A549 (cell line): Measurements from ENCODE around the gene WDSUB1. TPM values are rescaled to one million over a fixed set of nuclear protein-coding genes. Genes with fewer than 3 reads are reported as not detected.

ENCODE experiments used
- ATAC-seq, 2 experiments: fragments of 200-7000 bp in 1 of 2; fragments of >200 bp in 1 of 2; cut with Nextera tagmentation in 1 of 2; cut with Tn5 transposase in 1 of 2; 3 replicates each; pipeline versions ENCODE4 v1.8.0 to v1.9.1; 2018 to 2020; ENCODE audit warnings: mild to moderate bottlenecking in 1 of 2, moderate library complexity in 1 of 2
- CTCF ChIA-PET: fragments of 300-600 bp; sonication (Branson Sonifier 250); formaldehyde crosslinking; extraction: SDS; loops from one replicate; lab custom pipeline; 2021; ENCODE audit warnings: antibody characterized with exemption, inconsistent platforms; lab: Yijun Ruan, JAX
- POLR2A ChIA-PET: fragments of 350-600 bp; formaldehyde crosslinking; extraction: SDS; loops from one replicate; lab custom pipeline; 2021; ENCODE audit warnings: antibody characterized with exemption, inconsistent platforms; lab: Yijun Ruan, JAX
- DNase-seq, 2 experiments: peaks; one replicate each; pipeline versions ENCODE4 v3.0.0 to v3.0.0-alpha.2; 2011 to 2016; ENCODE audit warnings: low read depth in 1 of 2, low spot score in 1 of 2
- FAIRE-seq: peaks from 2 replicates; lab custom pipeline; 2011; peaks lifted over from hg19 to GRCh38; lab: Jason Lieb, UNC
- H3K27ac ChIP-seq, 2 experiments: fragments of >200 bp; sonication (Bioruptor Twin); formaldehyde crosslinking; 3 replicates each; pipeline ENCODE4 v1.5.1; 2016 to 2017
- H3K4me1 ChIP-seq: fragments of >200 bp; sonication (Bioruptor Twin); formaldehyde crosslinking; 3 replicates; pipeline ENCODE4 v1.6.1; 2016
- H3K4me2 ChIP-seq: fragments of >200 bp; sonication (Bioruptor Twin); formaldehyde crosslinking; 3 replicates; pipeline ENCODE4 v1.6.1; 2016
- H3K4me3 ChIP-seq: fragments of >200 bp; sonication (Bioruptor Twin); formaldehyde crosslinking; 3 replicates; pipeline ENCODE4 v1.5.1; 2016
- H3K9me3 ChIP-seq: fragments of >200 bp; sonication (Bioruptor Twin); formaldehyde crosslinking; 3 replicates; pipeline ENCODE4 v1.6.1; 2016
- EHF ChIP-seq: fragments of 250-450 bp; sonication (Bioruptor Pico); IDR thresholded peaks from 2 replicates; pipeline ENCODE4 v1.5.0; 2020; ENCODE audit warnings: mild to moderate bottlenecking
- EHMT2 ChIP-seq: fragments of 200-600 bp; sonication (generic); IDR thresholded peaks from 2 replicates; pipeline ENCODE4 v1.6.1; 2016; ENCODE audit warnings: antibody characterized with exemption, low read depth, mild to moderate bottlenecking, moderate library complexity
- ESRRA ChIP-seq: fragments of 150-350 bp; IDR thresholded peaks from 2 replicates; pipeline ENCODE4 v1.6.1; 2014; ENCODE audit warnings: mild to moderate bottlenecking, low read length, borderline replicate concordance
- FOSB ChIP-seq: fragments of 250-450 bp; sonication (Bioruptor Pico); IDR thresholded peaks from 2 replicates; pipeline ENCODE4 v1.5.0; 2020; ENCODE audit warnings: mild to moderate bottlenecking, moderate library complexity
- GATA3 ChIP-seq: IDR thresholded peaks from 2 replicates; pipeline ENCODE4 v1.6.1; 2012; ENCODE audit warnings: borderline replicate concordance
- HES2 ChIP-seq: fragments of >200 bp; sonication (Bioruptor Twin); formaldehyde crosslinking; IDR thresholded peaks from 2 replicates; pipeline ENCODE4 v1.6.1; 2016
- HEYL ChIP-seq: fragments of 250-450 bp; sonication (Bioruptor Pico); IDR thresholded peaks from 2 replicates; pipeline ENCODE4 v1.8.0; 2021; ENCODE audit warnings: mild to moderate bottlenecking, moderate library complexity
- JUNB ChIP-seq: fragments of >200 bp; sonication (Bioruptor Twin); formaldehyde crosslinking; IDR thresholded peaks from 2 replicates; pipeline ENCODE4 v1.6.1; 2016
- KDM5A ChIP-seq: fragments of 200-600 bp; sonication (generic); IDR thresholded peaks from 2 replicates; pipeline ENCODE4 v1.6.1; 2016; ENCODE audit warnings: antibody characterized with exemption, mild to moderate bottlenecking
- MYC ChIP-seq: IDR thresholded peaks from 2 replicates; pipeline ENCODE4 v1.6.1; 2012; ENCODE audit warnings: mild to moderate bottlenecking, inconsistent platforms, low read length, improper control_type of control experiment, borderline replicate concordance
- NR3C1 ChIP-seq: fragments of >200 bp; sonication (Bioruptor Twin); formaldehyde crosslinking; IDR thresholded peaks from 3 replicates; pipeline ENCODE4 v1.6.1; 2017
- RAD21 ChIP-seq, 2 experiments: fragments of >200 bp in 1 of 2; sonication (Bioruptor Twin) in 1 of 2; formaldehyde crosslinking in 1 of 2; IDR thresholded peaks in 1 of 2; conservative IDR thresholded peaks in 1 of 2; 2 replicates in 1 of 2; 3 replicates in 1 of 2; pipeline ENCODE4 v1.6.1; 2012 to 2018; ENCODE audit warnings: inconsistent platforms in 1 of 2
- RNF2 ChIP-seq: fragments of 200-600 bp; sonication (generic); IDR thresholded peaks from 2 replicates; pipeline ENCODE4 v1.6.1; 2016; ENCODE audit warnings: low read depth, mild to moderate bottlenecking, antibody characterized with exemption, moderate library complexity, borderline replicate concordance
- SMC3 ChIP-seq: fragments of >200 bp; sonication (Bioruptor Twin); formaldehyde crosslinking; IDR thresholded peaks from 3 replicates; pipeline ENCODE4 v1.6.1; 2018; ENCODE audit warnings: inconsistent platforms
- SREBF2 ChIP-seq: fragments of 450-650 bp; IDR thresholded peaks from 2 replicates; pipeline ENCODE4 v1.6.1; 2014; ENCODE audit warnings: mild to moderate bottlenecking, moderate library complexity
- ZC3H11A ChIP-seq: fragments of 450-650 bp; IDR thresholded peaks from 2 replicates; pipeline ENCODE4 v1.6.1; 2014; ENCODE audit warnings: antibody characterized with exemption, mild to moderate bottlenecking
- ZFP36 ChIP-seq: fragments of 450-650 bp; IDR thresholded peaks from 2 replicates; pipeline ENCODE4 v1.6.1; 2014; ENCODE audit warnings: borderline replicate concordance; ENCODE audit not compliant: partially characterized antibody
- WGBS: methylation state at CpG from one replicate; pipeline ENCODE4 v1.1.6; 2017; ENCODE audit errors: missing lambda C conversion rate; 5-methylcytosine and 5-hydroxymethylcytosine counted together
- polyA plus RNA-seq, 4 experiments: library from polyadenylated mRNA; depleted of rRNA in 3 of 4; stranded (reverse); fragments of >200 nt; fragmentation: RNase III in 1 of 4; extraction: RNeasy Plus Mini Kit Qiagen cat#74134 plus additional on column Dnase treatment in 1 of 4; gene quantifications; 2 replicates in 3 of 4; 3 replicates in 1 of 4; pipeline ENCODE4 v1.2.3, GENCODE V29; 2011 to 2017
- TF ChIP-seq, protein P1 (sequence below): IDR thresholded peaks from 2 replicates; pipeline ENCODE4 v1.6.1; 2012; ENCODE audit warnings: low read depth, borderline replicate concordance
- TF ChIP-seq, protein P2 (sequence below): fragments of >200 bp; sonication (Bioruptor Twin); formaldehyde crosslinking; IDR thresholded peaks from 3 replicates; pipeline ENCODE4 v1.5.1; 2016
- TF ChIP-seq, protein P3 (sequence below): fragments of 150-350 bp; IDR thresholded peaks from 2 replicates; pipeline ENCODE4 v1.6.1; 2014; ENCODE audit warnings: low read depth, mild to moderate bottlenecking, low read length

The WDSUB1 gene
- polyA plus RNA-seq, 2 of the 4 experiments (the other 2 are of a cell fraction) = 9.1 to 11.7 TPM

DNA sequence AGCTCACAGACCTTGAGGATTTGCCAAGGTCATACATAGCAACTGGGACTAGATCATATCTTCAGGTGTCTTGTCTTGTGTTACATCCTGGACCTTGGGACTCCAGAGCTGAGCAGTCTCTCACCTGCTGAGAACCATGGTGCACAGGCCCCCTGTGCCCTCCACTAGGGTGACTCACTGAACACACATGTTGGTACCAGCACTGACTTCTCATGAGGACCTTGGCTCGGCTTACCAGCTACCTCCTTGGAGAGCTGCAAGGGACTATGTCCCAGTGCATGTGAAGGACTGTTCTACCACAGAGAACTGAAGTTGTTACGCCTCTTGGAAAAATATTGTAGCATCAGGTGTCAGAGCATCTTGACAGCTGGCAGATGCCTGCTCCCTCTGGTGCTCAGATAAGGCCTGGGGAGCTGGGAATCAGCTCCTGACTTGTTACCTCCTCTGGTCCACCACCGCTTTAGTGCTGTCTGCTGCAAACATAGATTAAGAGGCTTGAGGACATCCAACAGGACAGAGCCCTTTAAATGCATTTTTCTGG lies 72.1 kb downstream of the WDSUB1 start:
- CTCF ChIA-PET = interaction anchor here (1.0 to 2.0 kb wide), 4 partner anchors 11 to 76 kb away, joined by 3 to 9 read pairs (median 4); no protein-coding TSS in a partner anchor
- 0 out of 3 replicates have a peak, but pooled peaks cover 4% of the 10 kb centered on the region for H3K4me1 ChIP-seq
- DNase-seq (no peak), ATAC-seq (peak in 1 of 2 experiments; percentile 28; a peak in 1 of 6 replicates), FAIRE-seq (no peak)
- H3K9me3 ChIP-seq = no peaks in the 10 kb centered on the region
- 77% methylated on average over 3 of the region's 3 CpGs for WGBS
- no peak overlapping the region for H3K4me2 ChIP-seq
- H3K27ac ChIP-seq = no peak overlapping the region
- TF ChIP-seq SREBF2 (no peak), SMC3 (no peak), HES2 (no peak), MYC (no peak)
- TF ChIP-seq, all 56 proteins: peak for 0
- H3K4me3 ChIP-seq = no peak overlapping the region
- POLR2A ChIA-PET = no interaction called here

- no peaks in the 10 kb centered on the region for H3K9me3 ChIP-seq
- WGBS = 92% methylated on average over 5 of the region's 5 CpGs
- H3K4me2 ChIP-seq = no peak overlapping the region
- ChIA-PET CTCF (interaction anchor here (1.3 kb wide), 1 partner anchor 78 kb away, joined by 5 read pairs; no protein-coding TSS in a partner anchor), POLR2A (no interaction called here)
- DNase-seq (no peak), ATAC-seq (no peak), FAIRE-seq (no peak)
- H3K27ac ChIP-seq = no peak overlapping the region
- no peak overlapping the region for H3K4me3 ChIP-seq
- 0 out of 3 replicates have a peak, but pooled peaks cover 4% of the 10 kb centered on the region for H3K4me1 ChIP-seq
- TF ChIP-seq NR3C1 = no peak
- TF ChIP-seq JUNB = no peak
- TF ChIP-seq ZFP36 = no peak
- TF ChIP-seq RAD21 (conservative IDR thresholded peaks at IDR 0.05 in 1 of 2, IDR thresholded peaks at IDR 0.05 in 1 of 2) = no peak
- TF ChIP-seq EHMT2 = no peak
- TF ChIP-seq RNF2 = no peak
- TF ChIP-seq, protein P1, sequence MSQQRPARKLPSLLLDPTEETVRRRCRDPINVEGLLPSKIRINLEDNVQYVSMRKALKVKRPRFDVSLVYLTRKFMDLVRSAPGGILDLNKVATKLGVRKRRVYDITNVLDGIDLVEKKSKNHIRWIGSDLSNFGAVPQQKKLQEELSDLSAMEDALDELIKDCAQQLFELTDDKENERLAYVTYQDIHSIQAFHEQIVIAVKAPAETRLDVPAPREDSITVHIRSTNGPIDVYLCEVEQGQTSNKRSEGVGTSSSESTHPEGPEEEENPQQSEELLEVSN = no peak
- no peak for TF ChIP-seq HEYL
- no peak for TF ChIP-seq ZC3H11A
- no peak for TF ChIP-seq ESRRA
- no peak for TF ChIP-seq KDM5A
- no peak for TF ChIP-seq GATA3
- no peak for TF ChIP-seq FOSB
- no peak for TF ChIP-seq MYC
- TF ChIP-seq, protein P2, sequence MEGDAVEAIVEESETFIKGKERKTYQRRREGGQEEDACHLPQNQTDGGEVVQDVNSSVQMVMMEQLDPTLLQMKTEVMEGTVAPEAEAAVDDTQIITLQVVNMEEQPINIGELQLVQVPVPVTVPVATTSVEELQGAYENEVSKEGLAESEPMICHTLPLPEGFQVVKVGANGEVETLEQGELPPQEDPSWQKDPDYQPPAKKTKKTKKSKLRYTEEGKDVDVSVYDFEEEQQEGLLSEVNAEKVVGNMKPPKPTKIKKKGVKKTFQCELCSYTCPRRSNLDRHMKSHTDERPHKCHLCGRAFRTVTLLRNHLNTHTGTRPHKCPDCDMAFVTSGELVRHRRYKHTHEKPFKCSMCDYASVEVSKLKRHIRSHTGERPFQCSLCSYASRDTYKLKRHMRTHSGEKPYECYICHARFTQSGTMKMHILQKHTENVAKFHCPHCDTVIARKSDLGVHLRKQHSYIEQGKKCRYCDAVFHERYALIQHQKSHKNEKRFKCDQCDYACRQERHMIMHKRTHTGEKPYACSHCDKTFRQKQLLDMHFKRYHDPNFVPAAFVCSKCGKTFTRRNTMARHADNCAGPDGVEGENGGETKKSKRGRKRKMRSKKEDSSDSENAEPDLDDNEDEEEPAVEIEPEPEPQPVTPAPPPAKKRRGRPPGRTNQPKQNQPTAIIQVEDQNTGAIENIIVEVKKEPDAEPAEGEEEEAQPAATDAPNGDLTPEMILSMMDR = no peak
Measured at GRCh38 chr2:159213296-159213695, 73.2 kb downstream of the WDSUB1 start.

GRCh38 chr2:159211447-159212396 lies 74.8 kb downstream of the WDSUB1 start:
- no peak for TF ChIP-seq EHF (CRISPR knock-in tag)
- TF ChIP-seq, protein P3, sequence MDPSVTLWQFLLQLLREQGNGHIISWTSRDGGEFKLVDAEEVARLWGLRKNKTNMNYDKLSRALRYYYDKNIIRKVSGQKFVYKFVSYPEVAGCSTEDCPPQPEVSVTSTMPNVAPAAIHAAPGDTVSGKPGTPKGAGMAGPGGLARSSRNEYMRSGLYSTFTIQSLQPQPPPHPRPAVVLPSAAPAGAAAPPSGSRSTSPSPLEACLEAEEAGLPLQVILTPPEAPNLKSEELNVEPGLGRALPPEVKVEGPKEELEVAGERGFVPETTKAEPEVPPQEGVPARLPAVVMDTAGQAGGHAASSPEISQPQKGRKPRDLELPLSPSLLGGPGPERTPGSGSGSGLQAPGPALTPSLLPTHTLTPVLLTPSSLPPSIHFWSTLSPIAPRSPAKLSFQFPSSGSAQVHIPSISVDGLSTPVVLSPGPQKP = no peak
- TF ChIP-seq, protein P2 = no peak
- ChIA-PET CTCF (no interaction called here), POLR2A (no interaction called here)
- H3K4me1 ChIP-seq = 0 out of 3 replicates have a peak, but pooled peaks cover 4% of the 10 kb centered on the region
- peak in 1 of 2 experiments; percentile 23; a peak in 1 of 6 replicates for ATAC-seq
- no peak for FAIRE-seq
- no peak for DNase-seq
- WGBS = 73% methylated on average over 14 of the region's 14 CpGs
- H3K9me3 ChIP-seq = no peaks in the 10 kb centered on the region
- no peak overlapping the region for H3K27ac ChIP-seq
- no peak overlapping the region for H3K4me3 ChIP-seq
- no peak overlapping the region for H3K4me2 ChIP-seq
